Neural progenitor cell (in vitro differentiated cells): Measurements from ENCODE around the gene RNF114. TPM values are rescaled to one million over a fixed set of nuclear protein-coding genes. Genes with fewer than 3 reads are reported as not detected.

ENCODE experiments used
- DNase-seq: peaks from one replicate; pipeline ENCODE4 v3.0.0-alpha.2; 2016; ENCODE audit warnings: low spot score
- H2AFZ ChIP-seq: fragments of 200-600 bp; sonication (generic); replicated peaks from 2 replicates; pipeline ENCODE4 v1.6.1; 2016; ENCODE audit warnings: antibody characterized with exemption
- H3F3A ChIP-seq: fragments of 200-600 bp; sonication (generic); 2 replicates; pipeline ENCODE4 v1.6.1; 2016; ENCODE audit warnings: antibody characterized with exemption, low read depth
- H3K27ac ChIP-seq: fragments of 200-600 bp; sonication (generic); 2 replicates; pipeline ENCODE4 v1.5.1; 2016; ENCODE audit warnings: mild to moderate bottlenecking
- H3K27me3 ChIP-seq: fragments of 200-600 bp; sonication (generic); 2 replicates; pipeline ENCODE4 v1.6.1; 2016; ENCODE audit warnings: mild to moderate bottlenecking, moderate library complexity
- H3K36me3 ChIP-seq: fragments of 200-600 bp; sonication (generic); 2 replicates; pipeline ENCODE4 v1.5.1; 2016
- H3K4me1 ChIP-seq: fragments of 200-600 bp; sonication (generic); 2 replicates; pipeline ENCODE4 v1.6.1; 2016; ENCODE audit warnings: mixed run types
- H3K4me2 ChIP-seq: fragments of 200-600 bp; sonication (generic); 2 replicates; pipeline ENCODE4 v1.6.1; 2016
- H3K4me3 ChIP-seq: fragments of 200-600 bp; sonication (generic); 2 replicates; pipeline ENCODE4 v1.5.1; 2016
- H3K79me2 ChIP-seq: fragments of 200-600 bp; sonication (generic); 2 replicates; pipeline ENCODE4 v1.6.1; 2016; ENCODE audit warnings: low read depth
- H3K9ac ChIP-seq: fragments of 200-600 bp; sonication (generic); 2 replicates; pipeline ENCODE4 v1.6.1; 2016
- H3K9me3 ChIP-seq: fragments of 200-600 bp; sonication (generic); 2 replicates; pipeline ENCODE4 v1.5.1; 2016; ENCODE audit warnings: low read depth
- H4K20me1 ChIP-seq: fragments of 200-600 bp; sonication (generic); 2 replicates; pipeline ENCODE4 v1.6.1; 2016; ENCODE audit warnings: low read depth
- H3K27ac Mint-ChIP-seq: 3 replicates; pipeline ENCODE4 v1.8.0; 2021; ENCODE audit warnings: mixed read lengths
- H3K27me3 Mint-ChIP-seq: 2 replicates; pipeline ENCODE4 v1.8.0; 2022; ENCODE audit warnings: low read depth, mild to moderate bottlenecking, inconsistent platforms, moderate library complexity, mixed read lengths; ENCODE audit not compliant: insufficient read depth
- H3K36me3 Mint-ChIP-seq: 3 replicates; pipeline ENCODE4 v1.8.0; 2021; ENCODE audit warnings: mixed read lengths
- H3K4me1 Mint-ChIP-seq: 3 replicates; pipeline ENCODE4 v1.8.0; 2021; ENCODE audit warnings: mixed read lengths
- H3K4me3 Mint-ChIP-seq: 3 replicates; pipeline ENCODE4 v1.8.0; 2021; ENCODE audit warnings: mild to moderate bottlenecking, moderate library complexity, mixed read lengths
- H3K9me3 Mint-ChIP-seq: 3 replicates; pipeline ENCODE4 v1.8.0; 2020; ENCODE audit warnings: mixed read lengths
- CTCF ChIP-seq: fragments of 200-600 bp; sonication (generic); IDR thresholded peaks from 2 replicates; pipeline ENCODE4 v1.5.1; 2017; ENCODE audit warnings: antibody characterized with exemption, mild to moderate bottlenecking
- EZH2 ChIP-seq: fragments of 200-600 bp; sonication (generic); IDR thresholded peaks from 2 replicates; pipeline ENCODE4 v1.6.1; 2017; ENCODE audit warnings: antibody characterized with exemption, mild to moderate bottlenecking, moderate library complexity
- EZH2phosphoT487 ChIP-seq: fragments of 200-600 bp; sonication (generic); IDR thresholded peaks from 2 replicates; pipeline ENCODE4 v1.6.1; 2017; ENCODE audit warnings: antibody characterized with exemption
- total RNA-seq: library from RNA; depleted of rRNA; stranded (reverse); fragments of >200 nt; gene quantifications from 2 replicates; pipeline ENCODE4 v1.2.3, GENCODE V29; 2015; ENCODE audit warnings: low replicate concordance

The RNF114 gene
- total RNA-seq, 1 donor from 2014 or later = 41.3 TPM

- H3K9ac ChIP-seq = no peak overlapping the region
- no peak overlapping the region for H3K4me3 ChIP-seq
These were observed 45.2 kb downstream of the RNF114 start for GRCh38 chr20:49981218-49982071.

GRCh38 chr20:49982072-49982345 lies 45.8 kb downstream of the RNF114 start:
- no peaks in the 10 kb centered on the region for H3K9me3 Mint-ChIP-seq
- H3K9me3 ChIP-seq = no peaks in the 10 kb centered on the region
- peak overlapping the region; percentile 36 for H2AFZ ChIP-seq
- no peak overlapping the region for H3K27ac ChIP-seq
- peak overlapping the region; percentile 78 for H3K4me3 ChIP-seq
- no peak for DNase-seq
- H3K4me1 Mint-ChIP-seq = peaks cover 61% of the 10 kb centered on the region
- TF ChIP-seq EZH2 (no peak), EZH2phosphoT487 (no peak), CTCF (no peak)
- H3K4me3 Mint-ChIP-seq = peak overlapping the region; percentile 78
- H3F3A ChIP-seq = peaks cover 47% of the 10 kb centered on the region
- H4K20me1 ChIP-seq = peaks cover 13% of the 10 kb centered on the region
- H3K36me3 Mint-ChIP-seq = no peaks in the 10 kb centered on the region
- H3K4me2 ChIP-seq = peak overlapping the region; percentile 75
- H3K27me3 Mint-ChIP-seq = peaks cover 22% of the 10 kb centered on the region
- no peak overlapping the region for H3K9ac ChIP-seq
- H3K4me1 ChIP-seq = peaks cover 54% of the 10 kb centered on the region
- H3K27me3 ChIP-seq = peaks cover 25% of the 10 kb centered on the region
- peaks cover 16% of the 10 kb centered on the region for H3K79me2 ChIP-seq
- no peaks in the 10 kb centered on the region for H3K36me3 ChIP-seq
- H3K27ac Mint-ChIP-seq = peak overlapping the region; percentile 10

More at GRCh38 chr20:49981218-49982071, 45.2 kb downstream of the RNF114 start:
- Histone ChIP-seq H3K27me3 (peaks cover 25% of the 10 kb centered on the region), H4K20me1 (peaks cover 13% of the 10 kb centered on the region), H3K4me1 (peaks cover 49% of the 10 kb centered on the region), H3K36me3 (no peaks in the 10 kb centered on the region), H3K27ac (no peak overlapping the region), H2AFZ (no peak overlapping the region), H3F3A (peaks cover 41% of the 10 kb centered on the region), H3K79me2 (peaks cover 16% of the 10 kb centered on the region), H3K4me2 (peak overlapping the region; percentile 75), H3K9me3 (no peaks in the 10 kb centered on the region)
- Mint-ChIP-seq H3K4me1 (peaks cover 56% of the 10 kb centered on the region), H3K27me3 (peaks cover 22% of the 10 kb centered on the region), H3K9me3 (no peaks in the 10 kb centered on the region), H3K27ac (no peak overlapping the region), H3K4me3 (peak overlapping the region; percentile 78), H3K36me3 (no peaks in the 10 kb centered on the region)
- peak; percentile 15 for DNase-seq
- TF ChIP-seq EZH2phosphoT487 (no peak), EZH2 (no peak), CTCF (no peak)

- Mint-ChIP-seq H3K4me1 (peaks cover 64% of the 10 kb centered on the region), H3K27me3 (peaks cover 22% of the 10 kb centered on the region), H3K9me3 (no peaks in the 10 kb centered on the region), H3K4me3 (peak within 1 kb of the TSS; percentile 89), H3K27ac (peak within 1 kb of the TSS; percentile 10), H3K36me3 (no peaks in the 10 kb centered on the region)
- peak within 1 kb of the TSS; percentile 55 for H2AFZ ChIP-seq
- DNase-seq = peak; percentile 96
- peaks cover 56% of the 10 kb centered on the region for H3K4me1 ChIP-seq
- H3K27ac ChIP-seq = no peak within 1 kb of the TSS
- peak within 1 kb of the TSS; percentile 96 for H3K4me2 ChIP-seq
- H3K9me3 ChIP-seq = no peaks in the 10 kb centered on the region
- TF ChIP-seq CTCF (peak; percentile 60), EZH2 (no peak)
- H3F3A ChIP-seq = peaks cover 47% of the 10 kb centered on the region
- peaks cover 13% of the 10 kb centered on the region for H4K20me1 ChIP-seq
- H3K4me3 ChIP-seq = peak within 1 kb of the TSS; percentile 78
- peak within 1 kb of the TSS; percentile 53 for H3K9ac ChIP-seq
- peaks cover 25% of the 10 kb centered on the region for H3K27me3 ChIP-seq
- peaks cover 16% of the 10 kb centered on the region for H3K79me2 ChIP-seq
- H3K36me3 ChIP-seq = no peaks in the 10 kb centered on the region
These were observed 46.3 kb downstream of the RNF114 start, which contains the start of gene SNAI1 for GRCh38 chr20:49982346-49983122. Gene SNAI1 (plus strand): TSS chr20:49982980. CDS start chr20:49983060, 80 bp downstream.
